Stimulated activated CD8-positive, alpha-beta memory T cell treated with anti-CD3 and anti-CD28 coated beads, Interleukin-15, amount 100 ng/mL, for 1 hour (primary cell): Measurements from ENCODE around the gene CHD9.

Source experiments
- DNase-seq: peaks from one replicate; pipeline ENCODE4 v3.0.0-alpha.2; 2020; ENCODE audit warnings: low read depth

Gene CHD9

DNA sequence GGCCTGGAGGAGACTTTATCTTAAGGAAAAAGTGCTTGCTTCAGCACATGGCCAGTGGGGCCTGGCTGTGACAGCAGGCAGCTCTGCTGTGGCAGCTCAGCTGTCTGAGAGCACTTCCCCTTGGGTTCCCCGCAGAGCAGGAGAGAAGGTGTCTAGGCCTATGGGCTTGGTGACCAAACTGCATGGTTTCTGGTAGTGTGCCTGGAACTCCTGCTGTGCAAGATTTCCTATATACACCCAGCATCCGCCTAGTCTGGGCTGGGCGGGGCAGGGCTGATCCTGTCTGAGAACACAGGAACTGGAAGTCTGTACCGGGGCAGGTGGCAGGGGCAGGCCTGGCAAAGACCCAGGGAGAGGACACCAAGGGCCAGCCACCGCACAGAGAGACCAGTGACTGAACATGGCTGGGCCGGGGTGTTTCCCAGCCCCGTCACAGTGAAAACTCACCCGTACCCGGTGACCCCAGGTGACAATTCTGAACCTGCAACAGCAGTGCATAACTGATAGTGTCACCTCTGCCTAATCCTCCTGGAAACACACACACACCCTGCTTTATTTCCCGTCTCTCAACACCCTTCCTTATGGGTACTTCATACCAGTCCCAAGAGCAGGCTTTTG, 39.3 kb downstream of the CHD9 start:
- no peak for DNase-seq

GRCh38 chr16:53097190-53097589, 42.4 kb downstream of the CHD9 start:
- no peak for DNase-seq

DNA sequence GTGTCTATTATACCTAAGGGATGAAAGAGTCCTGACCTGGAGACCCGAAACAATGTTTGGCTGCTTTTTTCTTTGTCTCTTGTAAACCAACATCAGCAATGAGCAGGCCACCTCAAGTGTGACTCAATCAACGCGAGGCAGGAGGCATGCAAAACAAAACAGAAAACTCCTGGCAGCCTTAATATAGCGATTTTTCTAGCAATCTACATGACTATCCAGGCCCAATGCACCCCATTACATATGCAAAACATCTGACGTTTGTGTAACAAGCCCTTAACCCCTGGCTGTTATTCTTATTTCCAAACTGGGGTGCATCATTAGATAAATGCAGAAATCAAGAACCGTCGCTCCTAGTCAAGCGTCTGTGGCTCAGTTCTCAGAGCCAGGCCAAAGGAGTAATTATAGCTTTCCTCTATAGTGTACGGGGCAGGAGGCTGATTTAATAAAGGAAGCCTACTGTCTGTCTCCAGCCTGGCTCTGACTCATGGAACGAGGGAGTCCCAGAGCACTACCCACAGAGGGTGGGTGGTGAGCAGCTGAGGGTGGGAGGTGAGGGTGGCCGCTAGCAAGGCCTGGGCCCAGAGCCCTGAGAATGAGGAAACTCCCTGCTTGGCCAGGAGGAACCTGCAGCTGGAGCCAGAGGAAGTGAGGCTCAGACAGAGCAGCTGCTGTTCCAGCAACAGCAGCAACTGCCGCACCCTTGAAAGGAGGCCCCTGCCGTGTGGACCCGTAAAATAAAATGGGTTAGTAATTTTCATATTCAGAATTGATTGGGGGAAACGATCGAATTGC, 43.9 kb downstream of the CHD9 start:
- DNase-seq, result no peak

- DNase-seq, result peak; percentile 21
Measured at GRCh38 chr16:53099318-53100130, 44.7 kb downstream of the CHD9 start.

GRCh38 chr16:53100131-53100748, 45.4 kb downstream of the CHD9 start:
- no peak for DNase-seq

DNA sequence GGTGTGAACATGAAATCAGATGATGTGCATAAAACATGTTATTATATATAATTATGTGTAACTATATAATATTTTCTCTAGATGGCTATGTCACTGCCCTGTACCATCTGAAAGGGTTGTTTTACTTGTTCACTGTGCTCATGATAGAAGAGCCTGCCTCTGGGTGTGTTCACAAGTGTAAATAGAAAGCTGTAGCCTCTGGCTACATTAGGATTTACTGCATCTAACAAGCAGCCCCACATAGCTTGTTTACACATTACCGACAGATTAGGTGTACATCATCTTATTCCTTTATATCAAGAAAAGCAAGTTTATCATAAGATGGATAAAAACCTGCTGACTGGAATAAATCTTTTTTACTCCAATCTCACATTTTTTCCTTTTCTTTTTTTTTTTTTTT, 46.1 kb downstream of the CHD9 start:
- DNase-seq, result no peak

- DNase-seq, result no peak
Measured at GRCh38 chr16:53103811-53104210, 49.0 kb downstream of the CHD9 start.

DNA sequence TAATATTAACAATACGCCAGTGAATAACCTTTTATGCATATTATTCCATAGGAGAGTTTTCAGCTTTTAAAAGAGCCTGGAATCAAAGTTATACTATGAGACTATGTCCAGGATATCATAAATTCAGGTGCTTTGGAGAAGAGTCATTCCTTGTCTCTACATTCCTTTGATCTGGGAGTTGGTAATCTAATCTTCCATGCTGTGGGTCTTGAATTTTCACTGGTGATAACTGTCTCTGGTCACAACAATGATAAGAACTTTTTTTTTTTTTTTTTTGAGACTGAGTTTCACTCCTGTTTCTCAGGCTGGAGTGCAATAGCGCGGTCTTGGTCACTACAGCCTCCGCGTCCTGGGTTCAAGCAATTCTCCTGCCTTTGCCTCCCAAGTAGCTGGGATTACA, 50.8 kb downstream of the CHD9 start:
- DNase-seq, result no peak

GRCh38 chr16:53111078-53111791, 56.4 kb downstream of the CHD9 start:
- no peak for DNase-seq

DNA sequence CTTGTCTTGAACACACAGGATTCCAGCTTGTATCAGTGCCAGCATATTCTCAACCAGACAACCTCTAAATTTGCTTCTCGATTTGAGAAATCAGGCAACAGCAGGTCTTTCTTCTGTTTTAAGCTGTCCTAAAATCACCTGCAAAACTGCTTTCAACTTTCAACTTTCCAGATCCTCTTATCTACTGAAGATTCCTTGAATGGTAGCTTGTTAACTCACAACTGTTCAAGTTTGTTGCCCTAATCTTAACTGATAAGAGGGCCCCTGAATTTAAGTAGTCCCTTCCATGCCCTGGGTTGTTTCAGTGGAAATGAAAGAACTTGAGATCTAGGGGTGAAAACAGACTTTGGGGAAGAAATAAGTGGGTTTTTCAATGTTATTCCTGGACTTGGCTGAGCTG, 57.2 kb downstream of the CHD9 start:
- no peak for DNase-seq

GRCh38 chr16:53115047-53115446, 60.3 kb downstream of the CHD9 start:
- no peak for DNase-seq

DNA sequence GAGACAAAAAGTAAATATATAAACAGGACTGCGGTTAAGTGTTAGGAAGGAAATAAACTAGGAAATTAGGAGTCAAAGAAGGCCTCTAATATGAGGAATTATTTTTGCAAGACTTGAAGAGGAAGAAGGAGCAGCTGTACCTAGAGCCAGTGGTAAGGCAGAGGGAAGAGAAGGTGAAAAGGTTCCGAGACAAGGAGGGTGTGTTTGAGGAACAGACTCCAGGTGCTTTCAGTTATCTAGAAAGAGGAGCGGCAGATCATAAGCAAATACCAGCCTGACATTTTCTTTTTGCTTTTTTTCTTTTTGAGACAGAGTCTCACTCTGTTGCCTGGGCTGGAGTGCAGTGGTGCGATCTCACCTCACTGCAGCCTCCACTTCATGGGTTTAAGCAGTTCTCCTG, 61.0 kb downstream of the CHD9 start:
- no peak for DNase-seq

GRCh38 chr16:53121043-53121620, 66.3 kb downstream of the CHD9 start:
- DNase-seq, result no peak

DNA sequence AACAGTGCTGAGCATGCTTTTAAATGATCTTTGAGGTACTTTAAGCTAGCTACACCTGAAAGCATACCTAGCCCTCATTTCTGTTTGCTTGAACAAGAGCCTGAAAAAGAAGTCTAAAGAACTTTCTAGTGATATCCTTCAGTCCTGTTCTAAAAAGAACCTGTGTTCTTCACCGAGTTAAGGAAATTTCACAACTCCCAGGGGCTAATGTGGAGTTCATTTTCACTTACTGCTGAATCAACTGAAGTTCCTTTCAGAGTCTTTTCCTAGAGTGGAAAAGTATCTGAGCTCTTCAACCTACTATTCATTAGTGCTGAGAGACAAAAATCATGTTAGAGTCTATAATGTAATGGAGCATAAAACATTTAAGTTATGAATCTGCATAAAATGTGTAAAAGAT, 66.9 kb downstream of the CHD9 start:
- no peak for DNase-seq

GRCh38 chr16:53123747-53124146, 69.0 kb downstream of the CHD9 start:
- DNase-seq, result no peak

- no peak for DNase-seq
Measured at GRCh38 chr16:53126390-53126789, 71.6 kb downstream of the CHD9 start.

GRCh38 chr16:53129281-53130158, 74.7 kb downstream of the CHD9 start:
- no peak for DNase-seq

DNA sequence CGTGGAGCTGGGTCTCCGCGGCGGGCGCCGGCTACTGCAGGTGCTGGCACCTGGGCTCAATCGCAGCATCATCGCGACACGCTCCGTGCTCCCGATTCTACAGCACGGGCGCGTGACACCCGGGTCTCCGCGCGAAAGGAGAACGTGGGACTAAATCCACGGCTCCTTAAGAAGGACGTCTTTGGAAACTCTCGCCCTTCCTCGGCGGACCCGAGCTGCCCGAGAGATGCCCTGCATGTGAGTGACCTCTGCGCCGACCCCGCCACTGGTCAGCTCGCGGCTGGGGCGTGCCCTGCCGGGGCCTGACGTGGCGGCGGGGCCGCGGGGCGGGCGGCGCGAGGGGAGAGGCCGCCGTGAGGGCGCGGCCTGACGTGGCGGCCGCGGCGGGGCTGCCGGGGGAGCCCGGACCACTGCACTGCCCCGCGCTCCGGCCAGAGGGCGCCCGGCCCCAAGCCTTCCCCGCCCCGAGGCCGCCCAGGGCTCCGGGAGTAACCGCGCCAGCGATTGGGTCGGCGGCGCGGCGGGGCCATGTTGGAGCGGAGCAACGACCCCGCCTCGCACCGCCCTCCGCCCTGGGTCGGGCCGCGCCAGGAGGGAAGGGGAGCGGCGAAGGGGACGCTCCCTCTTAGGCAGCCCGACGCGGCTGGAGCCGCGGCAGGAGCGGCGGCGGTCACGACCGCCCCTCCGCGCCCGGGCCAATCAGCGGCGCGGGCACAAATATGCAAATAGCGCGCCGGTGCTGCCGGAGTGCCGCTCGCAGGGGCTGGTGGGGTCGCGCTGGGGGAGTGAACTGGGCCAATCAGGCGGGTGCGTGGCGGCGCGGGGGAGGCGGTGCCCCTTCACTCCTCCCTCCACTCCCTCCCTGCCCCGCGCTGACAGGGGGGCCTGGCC, 75.6 kb downstream of the CHD9 start:
- DNase-seq, result peak; percentile 92

GRCh38 chr16:53131050-53131362, 76.2 kb downstream of the CHD9 start:
- no peak for DNase-seq
